NCI-H1092 (cell line): ENCODE results near the gene MEGF11.
A peak's percentile ranks its signal among the peaks of the same experiment; 100 is the strongest.

ENCODE experiments used
- DNase-seq: peaks from one replicate; lab custom pipeline; 2025; lab: John Stamatoyannopoulos, UW

Gene MEGF11

DNA sequence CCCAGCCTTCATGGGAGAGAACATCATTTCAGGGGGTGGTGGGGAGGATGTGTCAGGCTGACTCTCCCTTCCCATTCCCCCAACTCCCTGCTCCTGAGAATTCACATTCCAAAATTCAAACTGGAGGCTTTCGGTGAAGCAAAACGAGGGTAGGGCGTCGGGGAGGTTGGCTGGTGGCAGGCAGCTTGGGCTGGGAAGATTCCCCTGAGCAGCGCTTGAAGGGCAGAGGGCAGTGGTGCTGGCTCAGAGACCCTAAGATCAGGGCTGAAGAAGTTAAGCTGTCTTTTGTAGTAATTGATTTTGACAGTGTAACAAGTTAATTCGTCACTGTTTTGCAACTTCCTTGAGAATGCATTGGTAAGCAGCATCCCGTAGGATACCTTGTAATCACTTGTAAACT lies 196.5 kb downstream of the MEGF11 start:
- no peak for DNase-seq

- DNase-seq = no peak
These were observed 199.6 kb downstream of the MEGF11 start for GRCh38 chr15:66053991-66054390.

GRCh38 chr15:66051833-66052232 lies 201.7 kb downstream of the MEGF11 start:
- no peak for DNase-seq

- DNase-seq = no peak
These were observed 203.3 kb downstream of the MEGF11 start for GRCh38 chr15:66050264-66050663.

DNA sequence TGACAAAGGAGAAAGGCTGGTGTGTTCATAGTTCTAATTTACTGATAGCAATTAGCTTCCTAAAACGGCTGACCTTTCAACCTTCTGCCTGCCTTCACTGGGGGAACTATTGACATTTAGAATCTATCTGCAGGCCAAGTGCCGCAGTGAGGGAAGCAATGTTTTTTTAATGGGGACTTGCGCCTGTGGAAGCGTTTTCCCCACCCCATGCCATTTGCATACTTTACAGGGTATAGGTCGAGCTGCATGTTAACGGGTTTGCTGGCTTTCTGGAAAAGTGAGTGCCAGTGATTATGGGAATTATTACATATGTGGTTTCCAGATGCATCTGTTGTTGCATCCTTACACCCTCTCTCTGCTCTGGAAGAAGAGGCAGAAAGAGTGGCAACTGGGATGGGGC lies 204.2 kb downstream of the MEGF11 start:
- no peak for DNase-seq

GRCh38 chr15:66047321-66048024 lies 206.1 kb downstream of the MEGF11 start:
- DNase-seq = no peak

- no peak for DNase-seq
These were observed 206.8 kb downstream of the MEGF11 start for GRCh38 chr15:66046751-66047150.

- no peak for DNase-seq
These were observed 207.2 kb downstream of the MEGF11 start for GRCh38 chr15:66046326-66046725.

- DNase-seq = no peak
These were observed 208.0 kb downstream of the MEGF11 start for GRCh38 chr15:66045542-66045941.

DNA sequence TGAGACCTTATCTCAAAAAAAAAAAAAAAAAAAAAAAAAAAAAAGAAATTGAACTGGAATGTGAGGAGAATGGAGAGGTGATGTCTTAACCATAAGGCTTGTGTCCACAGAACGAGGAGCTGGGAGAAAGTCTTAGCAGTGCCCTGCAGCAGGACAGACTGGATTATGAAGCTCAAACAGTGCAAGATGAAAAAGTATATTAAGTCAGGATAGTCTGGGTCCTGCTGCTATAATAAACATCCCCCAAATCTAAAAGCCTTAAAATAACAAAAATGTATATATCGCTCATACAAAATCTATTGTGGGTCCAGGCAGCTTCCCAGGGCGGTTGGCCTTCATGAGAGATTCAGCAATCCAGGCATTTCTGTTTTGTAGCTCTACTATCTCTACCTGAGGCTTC lies 208.7 kb downstream of the MEGF11 start:
- DNase-seq = no peak

DNA sequence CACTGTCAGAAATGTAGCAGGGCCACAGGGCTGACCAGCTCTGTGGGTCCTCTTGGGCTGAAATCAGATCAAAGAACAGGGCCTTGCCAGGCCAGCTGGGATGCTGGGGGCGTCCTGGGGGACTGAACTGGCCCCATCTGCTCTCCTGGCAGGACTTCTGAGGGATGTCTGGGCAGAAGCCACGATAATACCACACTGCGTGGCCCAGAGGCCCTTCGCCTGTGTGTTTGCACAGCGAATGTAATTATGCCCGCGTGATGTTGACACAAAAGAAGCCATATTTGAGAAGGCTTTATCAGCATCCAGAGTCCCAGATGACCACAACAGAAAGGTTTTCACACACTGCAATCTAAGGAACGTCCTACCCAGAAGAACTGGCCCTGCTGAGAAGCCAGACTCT lies 210.3 kb downstream of the MEGF11 start:
- peak; percentile 42 for DNase-seq

DNA sequence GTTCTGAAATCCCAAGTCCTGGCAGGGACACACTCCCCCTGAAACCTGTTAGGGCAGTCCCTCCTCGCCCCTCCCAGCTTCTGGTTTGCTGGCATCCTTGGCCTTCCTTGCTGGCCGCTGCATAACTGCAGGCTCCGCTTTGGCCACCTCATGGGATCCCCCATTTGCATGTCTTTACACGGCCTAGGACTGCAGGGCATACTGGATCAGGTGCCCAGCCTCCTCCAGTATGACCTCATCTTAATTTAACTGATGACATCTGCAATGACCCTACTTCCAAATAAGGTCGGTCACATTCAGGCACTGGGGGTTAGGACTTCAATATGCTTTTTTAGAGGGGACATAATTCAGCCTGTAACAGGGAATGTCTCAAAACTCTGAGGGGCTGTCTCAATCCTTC lies 210.9 kb downstream of the MEGF11 start:
- DNase-seq = no peak

- no peak for DNase-seq
These were observed 212.3 kb downstream of the MEGF11 start for GRCh38 chr15:66041276-66041675.

DNA sequence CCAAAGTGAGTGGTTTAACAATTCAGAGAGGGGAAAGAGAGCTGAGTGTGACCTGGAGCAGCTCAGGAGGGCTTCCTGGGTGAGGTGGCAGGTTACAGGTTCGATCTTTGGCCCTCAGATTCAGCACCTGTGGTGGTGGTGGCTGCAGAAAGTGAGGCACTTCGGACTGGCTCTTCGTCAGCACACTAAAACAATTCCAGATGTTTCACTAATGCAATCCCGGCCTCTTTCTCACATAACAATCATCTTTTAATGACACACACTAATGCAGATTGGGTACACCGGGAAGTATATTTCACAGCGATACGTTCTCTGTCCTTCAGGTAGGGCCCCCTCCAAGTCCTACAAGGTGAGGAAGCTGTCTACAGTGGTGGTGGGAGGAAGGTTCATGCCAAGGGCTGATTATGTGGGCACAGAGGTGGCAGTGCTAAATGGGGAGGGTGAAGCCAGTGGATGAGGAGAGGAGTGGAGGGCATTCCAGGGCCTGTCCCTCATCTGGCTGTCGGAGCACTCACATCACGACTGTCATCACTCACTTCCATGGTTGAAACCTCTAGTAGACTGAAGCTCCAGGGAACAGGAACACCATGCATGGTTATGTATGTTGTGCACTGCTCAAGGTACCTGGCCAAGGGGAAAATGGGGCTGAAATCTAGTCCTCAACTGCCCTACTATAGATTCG lies 213.2 kb downstream of the MEGF11 start:
- DNase-seq = no peak

GRCh38 chr15:66039117-66039871 lies 214.3 kb downstream of the MEGF11 start:
- DNase-seq = no peak

- no peak for DNase-seq
These were observed 215.0 kb downstream of the MEGF11 start for GRCh38 chr15:66038387-66039116.

DNA sequence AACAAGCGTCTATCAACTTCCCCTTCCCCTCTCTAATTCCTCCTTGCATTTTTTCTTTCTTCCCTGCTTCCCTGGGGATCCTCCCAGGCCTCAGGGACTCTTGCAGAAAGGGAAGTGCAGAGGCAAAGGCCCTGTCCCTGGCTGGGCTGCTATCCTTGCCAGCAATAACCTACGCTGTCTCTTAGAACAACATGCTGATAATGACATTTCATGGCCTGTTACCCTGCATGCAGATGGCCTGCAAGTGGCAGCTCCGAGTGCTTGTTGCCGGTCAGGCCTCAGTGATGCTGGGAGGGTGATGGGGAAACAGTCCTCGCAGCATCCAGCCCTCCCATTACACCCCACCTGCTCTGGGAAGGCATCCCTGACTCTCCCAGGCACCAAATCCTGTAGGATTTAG lies 216.7 kb downstream of the MEGF11 start:
- DNase-seq = no peak

DNA sequence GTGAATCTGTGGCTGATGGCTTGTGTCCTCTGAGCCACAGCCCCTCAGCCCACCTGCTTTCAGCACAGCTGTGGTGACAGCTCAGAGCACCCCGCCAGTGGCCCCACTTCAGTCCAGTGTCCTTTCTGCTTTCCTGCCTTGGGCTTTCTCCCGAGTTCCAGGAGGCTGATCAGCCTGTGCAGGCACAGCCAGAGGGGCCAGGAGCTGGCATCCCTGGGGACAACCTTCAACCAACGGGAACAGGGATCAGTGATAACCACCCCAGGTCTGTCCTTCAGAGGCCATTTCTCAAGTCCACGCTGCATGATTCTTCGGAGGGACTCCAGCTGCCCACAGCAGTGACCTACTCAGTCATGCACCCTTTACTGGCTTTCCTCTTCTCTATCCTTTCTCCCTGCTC lies 217.6 kb downstream of the MEGF11 start:
- no peak for DNase-seq

DNA sequence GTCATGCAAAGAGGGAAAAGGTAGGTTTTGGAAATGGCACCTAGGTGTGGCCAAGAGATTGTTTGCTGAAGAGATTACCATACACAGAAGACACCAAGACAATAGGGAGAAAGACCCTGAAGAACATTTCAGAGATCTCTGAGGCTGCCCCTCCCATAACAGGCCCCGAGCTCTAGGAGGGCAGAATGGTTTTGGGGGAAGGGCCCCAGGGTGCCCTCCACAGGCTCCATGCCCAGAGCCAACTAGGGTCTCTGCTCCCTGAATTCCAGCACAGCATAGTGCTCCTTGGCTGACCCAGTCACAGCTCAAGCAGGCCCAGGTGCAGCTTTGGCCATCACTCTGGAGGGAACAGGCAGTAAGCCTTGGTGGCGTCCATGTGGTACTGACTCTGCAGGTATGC lies 220.4 kb downstream of the MEGF11 start:
- no peak for DNase-seq

DNA sequence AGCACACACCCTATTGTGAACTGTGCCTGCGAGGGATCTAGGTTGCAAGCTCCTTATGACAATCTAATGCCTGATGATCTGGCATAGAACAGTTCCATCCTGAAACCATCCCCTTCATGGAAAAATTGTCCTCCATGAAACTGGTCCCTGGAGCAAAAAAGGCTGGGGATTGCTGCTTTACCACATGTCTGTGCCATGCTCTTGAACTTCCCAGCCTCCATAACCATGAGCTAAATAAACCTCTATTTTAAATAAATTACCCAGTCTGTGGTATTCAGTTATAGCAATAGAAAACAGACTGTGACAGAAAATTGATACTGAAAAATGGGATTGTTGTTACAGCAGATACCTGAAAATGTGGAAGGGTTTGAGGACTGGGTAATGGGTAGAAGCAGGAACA lies 221.5 kb downstream of the MEGF11 start:
- no peak for DNase-seq

DNA sequence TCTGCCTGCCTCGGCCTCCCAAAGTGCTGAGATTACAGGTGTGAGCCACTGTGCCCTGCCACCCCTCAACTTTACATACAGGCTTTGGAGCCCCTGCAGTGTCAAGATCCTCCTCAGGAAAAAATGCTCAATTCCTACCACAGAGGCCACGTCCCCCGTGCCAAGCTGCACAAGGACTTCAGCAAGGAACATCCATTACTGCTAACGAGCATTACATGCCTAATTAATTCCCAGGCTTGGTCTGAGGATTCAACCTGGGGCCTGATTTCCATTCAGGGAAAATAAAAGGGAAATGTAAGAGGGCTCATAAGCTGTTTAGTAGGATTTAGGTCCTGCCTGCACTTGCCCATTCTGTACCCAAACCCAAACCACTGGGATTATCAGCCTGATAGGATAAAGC lies 222.9 kb downstream of the MEGF11 start:
- no peak for DNase-seq

DNA sequence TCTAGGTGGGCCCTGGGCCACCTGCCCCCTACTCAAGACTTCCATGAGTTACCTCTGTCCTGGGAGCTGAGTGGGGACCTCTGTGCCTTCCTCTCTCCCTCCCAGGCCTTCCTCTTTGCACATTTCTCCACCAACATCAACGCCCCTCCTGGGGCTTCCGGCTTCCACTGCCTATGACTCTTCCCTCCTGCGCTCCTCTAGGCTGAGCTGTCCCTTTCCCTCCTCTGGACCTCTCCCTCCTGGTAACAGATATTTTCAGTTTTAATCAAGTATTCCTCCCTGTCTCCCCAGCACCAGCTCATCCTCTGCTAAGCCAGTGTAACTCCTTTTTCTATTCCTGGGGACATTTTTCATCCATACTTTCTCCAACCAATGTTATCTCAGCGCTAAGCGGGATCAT lies 223.9 kb downstream of the MEGF11 start:
- no peak for DNase-seq
